Measurements from ENCODE around the gene NGRN. TPM values are rescaled to one million over a fixed set of nuclear protein-coding genes. Genes with fewer than 3 reads are reported as not detected.

NGRN gene
- total RNA-seq, 1 experiment from 2014 or later = 135 TPM

- DNase-seq (ENCODE audit: low spot score) = peak; percentile 64
- ChIA-PET CTCF (no interaction called here), POLR2A (ENCODE audit: low non-redundant PET) (interaction anchor here (0.5 kb wide), 1 partner anchor 117 kb away, joined by 3 read pairs; the partner anchor contains the start of gene IDH2)
- Histone ChIP-seq H3K27me3 (replicated peaks; ENCODE audit: insufficient read depth, low read depth, low read length, poor library complexity) (no peaks in the 10 kb centered on the region), H3K4me1 (ENCODE audit: insufficient read depth, low read length, poor library complexity, severe bottlenecking) (no peaks in the 10 kb centered on the region), H3K27ac (ENCODE audit: low read depth, low read length, poor library complexity, severe bottlenecking) (no peak overlapping the region), H3K36me3 (ENCODE audit: insufficient read depth, low read length, poor library complexity, severe bottlenecking) (no peaks in the 10 kb centered on the region), H3K9me3 (ENCODE audit: low read depth, low read length, poor library complexity, severe bottlenecking) (no peaks in the 10 kb centered on the region), H3K4me3 (ENCODE audit: low read depth, low read length, poor library complexity, severe bottlenecking) (no peak overlapping the region)
- TF ChIP-seq CTCF (conservative IDR thresholded peaks at IDR 0.05; ENCODE audit: low read depth, low read length) (peak; percentile 73), EZH2 (IDR thresholded peaks at IDR 0.05; ENCODE audit: borderline replicate concordance, low read depth, low read length, poor library complexity, severe bottlenecking) (no peak)
- intact Hi-C loops (cut with micrococcal nuclease; ENCODE audit: unreplicated experiment) = no loop called here
- no TSS peak for BruUV-seq (replicated peaks)
Measured at GRCh38 chr15:90219421-90220141, 45.9 kb upstream of the NGRN start.

DNA sequence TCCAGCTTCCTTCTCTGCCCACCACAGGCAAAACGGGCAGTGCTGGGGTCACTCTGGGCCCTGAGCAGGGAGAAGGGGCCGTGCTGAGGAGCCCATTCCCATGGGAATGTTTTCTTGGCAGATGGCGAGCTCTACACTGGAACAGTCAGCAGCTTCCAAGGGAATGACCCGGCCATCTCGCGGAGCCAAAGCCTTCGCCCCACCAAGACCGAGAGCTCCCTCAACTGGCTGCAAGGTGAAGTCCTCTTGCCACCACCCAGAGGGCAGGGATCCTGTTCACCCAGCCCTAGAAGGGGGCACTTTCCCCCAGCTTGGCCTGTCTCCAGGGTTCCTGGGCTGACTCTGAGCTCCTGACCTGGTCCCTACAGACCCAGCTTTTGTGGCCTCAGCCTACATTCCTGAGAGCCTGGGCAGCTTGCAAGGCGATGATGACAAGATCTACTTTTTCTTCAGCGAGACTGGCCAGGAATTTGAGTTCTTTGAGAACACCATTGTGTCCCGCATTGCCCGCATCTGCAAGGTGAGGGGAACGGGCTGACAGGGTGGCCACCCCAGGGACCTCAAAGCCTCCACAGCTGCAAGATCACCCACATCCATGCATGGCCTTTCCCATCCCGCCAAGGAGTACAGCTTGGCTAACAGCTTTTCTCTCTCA, 44.1 kb upstream of the NGRN start:
- ChIA-PET POLR2A (ENCODE audit: low non-redundant PET) (interaction anchor here (0.6 kb wide), 1 partner anchor 66 kb away, joined by 11 read pairs; no protein-coding TSS in a partner anchor), CTCF (interaction anchor here (0.5 to 1.5 kb wide), 9 partner anchors 9 to 1298 kb away, joined by 3 to 11 read pairs (median 4); partner anchors contain the start of gene TTLL13)
- DNase-seq (ENCODE audit: low spot score) = peak; percentile 67
- H3K9me3 ChIP-seq (ENCODE audit: low read depth, low read length, poor library complexity, severe bottlenecking) = no peaks in the 10 kb centered on the region
- H3K36me3 ChIP-seq (ENCODE audit: insufficient read depth, low read length, poor library complexity, severe bottlenecking) = no peaks in the 10 kb centered on the region
- no peak overlapping the region for H3K27ac ChIP-seq (ENCODE audit: low read depth, low read length, poor library complexity, severe bottlenecking)
- intact Hi-C loops (cut with micrococcal nuclease; ENCODE audit: unreplicated experiment) = no loop called here
- H3K4me1 ChIP-seq (ENCODE audit: insufficient read depth, low read length, poor library complexity, severe bottlenecking) = no peaks in the 10 kb centered on the region
- no peak overlapping the region for H3K4me3 ChIP-seq (ENCODE audit: low read depth, low read length, poor library complexity, severe bottlenecking)
- TF ChIP-seq EZH2 (IDR thresholded peaks at IDR 0.05; ENCODE audit: borderline replicate concordance, low read depth, low read length, poor library complexity, severe bottlenecking) (no peak), CTCF (conservative IDR thresholded peaks at IDR 0.05; ENCODE audit: low read depth, low read length) (peak; percentile 62)
- no TSS peak for BruUV-seq (replicated peaks)
- H3K27me3 ChIP-seq (replicated peaks; ENCODE audit: insufficient read depth, low read depth, low read length, poor library complexity) = no peaks in the 10 kb centered on the region

- Histone ChIP-seq H3K27ac (ENCODE audit: low read depth, low read length, poor library complexity, severe bottlenecking) (no peak overlapping the region), H3K9me3 (ENCODE audit: low read depth, low read length, poor library complexity, severe bottlenecking) (no peaks in the 10 kb centered on the region), H3K4me3 (ENCODE audit: low read depth, low read length, poor library complexity, severe bottlenecking) (no peak overlapping the region), H3K4me1 (ENCODE audit: insufficient read depth, low read length, poor library complexity, severe bottlenecking) (no peaks in the 10 kb centered on the region), H3K27me3 (replicated peaks; ENCODE audit: insufficient read depth, low read depth, low read length, poor library complexity) (no peaks in the 10 kb centered on the region), H3K36me3 (ENCODE audit: insufficient read depth, low read length, poor library complexity, severe bottlenecking) (no peaks in the 10 kb centered on the region)
- DNase-seq (ENCODE audit: low spot score) = no peak
- TF ChIP-seq CTCF (conservative IDR thresholded peaks at IDR 0.05; ENCODE audit: low read depth, low read length) (no peak), EZH2 (IDR thresholded peaks at IDR 0.05; ENCODE audit: borderline replicate concordance, low read depth, low read length, poor library complexity, severe bottlenecking) (no peak)
- CTCF ChIA-PET = interaction anchor here (0.7 kb wide), 1 partner anchor 332 kb away, joined by 3 read pairs; no protein-coding TSS in a partner anchor
- no TSS peak for BruUV-seq (replicated peaks)
- POLR2A ChIA-PET (ENCODE audit: low non-redundant PET) = interaction anchor here (0.6 kb wide), 1 partner anchor 511 kb away, joined by 22 read pairs; no protein-coding TSS in a partner anchor
- intact Hi-C loops (cut with micrococcal nuclease; ENCODE audit: unreplicated experiment) = loop anchor here (1.0 kb wide), 1 partner anchor 79 kb away; no protein-coding TSS in a partner anchor
Measured at GRCh38 chr15:90222547-90222946, 42.9 kb upstream of the NGRN start.

Data from A673 (cell line).